Measurements from ENCODE around the gene SPATA16.

GRCh38 chr3:172877011-172877410, 264.0 kb downstream of the SPATA16 start:
- TF ChIP-seq, protein P1, sequence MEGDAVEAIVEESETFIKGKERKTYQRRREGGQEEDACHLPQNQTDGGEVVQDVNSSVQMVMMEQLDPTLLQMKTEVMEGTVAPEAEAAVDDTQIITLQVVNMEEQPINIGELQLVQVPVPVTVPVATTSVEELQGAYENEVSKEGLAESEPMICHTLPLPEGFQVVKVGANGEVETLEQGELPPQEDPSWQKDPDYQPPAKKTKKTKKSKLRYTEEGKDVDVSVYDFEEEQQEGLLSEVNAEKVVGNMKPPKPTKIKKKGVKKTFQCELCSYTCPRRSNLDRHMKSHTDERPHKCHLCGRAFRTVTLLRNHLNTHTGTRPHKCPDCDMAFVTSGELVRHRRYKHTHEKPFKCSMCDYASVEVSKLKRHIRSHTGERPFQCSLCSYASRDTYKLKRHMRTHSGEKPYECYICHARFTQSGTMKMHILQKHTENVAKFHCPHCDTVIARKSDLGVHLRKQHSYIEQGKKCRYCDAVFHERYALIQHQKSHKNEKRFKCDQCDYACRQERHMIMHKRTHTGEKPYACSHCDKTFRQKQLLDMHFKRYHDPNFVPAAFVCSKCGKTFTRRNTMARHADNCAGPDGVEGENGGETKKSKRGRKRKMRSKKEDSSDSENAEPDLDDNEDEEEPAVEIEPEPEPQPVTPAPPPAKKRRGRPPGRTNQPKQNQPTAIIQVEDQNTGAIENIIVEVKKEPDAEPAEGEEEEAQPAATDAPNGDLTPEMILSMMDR (IDR thresholded peaks at IDR 0.05; ENCODE audit: borderline replicate concordance, extremely low read depth, low read length, poor library complexity, severe bottlenecking) = no peak
- no peak for TF ChIP-seq EZH2 (IDR thresholded peaks at IDR 0.05; ENCODE audit: borderline replicate concordance, low read depth, low read length, severe bottlenecking)
